ENCODE results near the gene SH3RF3.

SH3RF3 gene

DNA sequence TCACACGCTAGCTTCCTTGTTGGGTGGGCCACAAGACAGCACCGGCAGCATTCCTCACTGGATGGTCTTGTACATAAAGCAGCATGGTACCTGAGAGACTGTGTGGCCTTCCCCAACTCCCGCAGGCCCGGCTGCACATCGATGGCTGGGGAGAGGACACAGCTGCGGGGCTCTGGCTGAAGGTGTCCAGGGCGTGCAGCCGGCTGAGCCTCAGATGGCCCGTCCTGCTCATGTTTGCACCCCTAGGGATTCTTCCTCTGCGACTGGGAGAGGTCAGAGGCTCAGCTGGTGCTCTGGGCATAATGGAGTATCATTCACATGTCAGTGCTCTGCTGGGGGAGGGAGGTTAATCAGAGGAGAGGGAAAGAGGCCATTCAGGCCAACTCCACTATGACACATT, 276.9 kb downstream of the SH3RF3 start:
- no peak for DNase-seq (ENCODE audit: low read depth in 2 of 3, low spot score in 1 of 3)

DNA sequence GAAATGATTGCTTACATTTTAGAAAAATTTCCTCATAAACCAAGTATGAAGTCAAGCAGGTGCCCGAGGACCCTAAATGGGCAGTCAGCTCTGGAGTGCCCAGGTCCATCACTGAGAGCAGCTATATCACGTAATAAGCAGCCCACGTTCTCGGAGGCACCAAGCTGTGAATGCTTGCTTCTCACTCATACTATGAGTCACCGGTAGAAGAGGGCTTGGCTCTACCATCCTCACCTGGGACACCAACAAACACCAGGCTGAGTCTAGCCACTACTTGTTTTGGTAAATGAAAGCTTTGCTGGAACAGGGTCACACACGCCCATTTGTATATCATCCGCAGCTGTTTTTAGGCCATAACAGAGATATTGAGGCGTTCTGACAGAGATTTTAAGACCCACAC, 277.3 kb downstream of the SH3RF3 start:
- DNase-seq (ENCODE audit: low read depth in 2 of 3, low spot score in 1 of 3) = no peak

DNA sequence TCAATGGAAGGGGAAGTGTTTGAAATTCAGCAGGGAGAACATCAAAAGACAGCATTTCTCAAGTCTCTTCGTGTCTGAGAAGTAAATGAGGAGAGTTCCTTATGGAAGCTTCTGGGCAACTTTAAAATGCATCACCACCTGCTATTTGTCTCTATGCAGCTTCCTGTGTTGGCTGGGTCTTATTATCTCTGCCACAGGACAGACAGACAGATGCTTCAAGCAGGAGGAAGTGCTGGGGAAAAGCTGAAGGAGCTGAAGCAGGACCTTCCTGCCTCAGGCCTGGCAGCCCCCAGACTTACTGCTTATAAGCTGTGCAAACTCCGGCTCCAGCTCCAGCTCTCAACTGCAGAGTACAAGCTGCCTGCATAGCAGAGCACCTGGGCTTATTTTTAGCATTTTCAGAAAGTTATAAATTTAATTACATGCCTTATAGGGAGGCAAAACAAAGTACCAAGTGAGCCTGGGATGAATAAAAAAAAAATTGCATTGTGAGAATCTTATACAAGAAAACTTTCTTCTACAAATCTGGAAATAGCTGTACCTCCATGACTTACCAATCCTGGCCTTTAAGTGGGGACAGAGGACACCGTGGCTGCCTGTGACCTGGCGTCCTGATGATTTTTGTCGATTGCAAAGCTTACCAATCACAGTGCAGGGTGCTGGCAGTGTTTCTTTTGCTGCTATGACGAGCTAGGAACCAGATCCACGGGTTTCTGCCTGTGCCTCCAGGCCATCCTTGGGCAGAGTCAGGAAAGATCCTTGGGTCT, 278.5 kb downstream of the SH3RF3 start:
- DNase-seq (ENCODE audit: low read depth in 2 of 3, low spot score in 1 of 3) = no peak

DNA sequence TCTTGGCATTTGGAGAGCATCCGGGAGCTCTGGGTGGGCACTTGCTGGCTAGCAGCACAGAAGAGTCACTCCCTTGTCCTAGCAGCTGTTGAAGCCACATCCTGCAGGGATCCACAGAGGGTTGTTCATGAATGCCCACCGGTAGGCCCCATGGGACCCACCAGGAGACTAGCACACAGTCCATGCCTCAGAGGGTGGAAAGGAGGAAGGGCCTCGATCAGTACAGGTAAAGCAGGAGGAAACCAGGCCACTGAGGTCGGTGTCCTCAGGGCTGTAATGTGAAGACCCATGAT, 279.0 kb downstream of the SH3RF3 start:
- DNase-seq (ENCODE audit: low read depth in 2 of 3, low spot score in 1 of 3) = no peak

DNA sequence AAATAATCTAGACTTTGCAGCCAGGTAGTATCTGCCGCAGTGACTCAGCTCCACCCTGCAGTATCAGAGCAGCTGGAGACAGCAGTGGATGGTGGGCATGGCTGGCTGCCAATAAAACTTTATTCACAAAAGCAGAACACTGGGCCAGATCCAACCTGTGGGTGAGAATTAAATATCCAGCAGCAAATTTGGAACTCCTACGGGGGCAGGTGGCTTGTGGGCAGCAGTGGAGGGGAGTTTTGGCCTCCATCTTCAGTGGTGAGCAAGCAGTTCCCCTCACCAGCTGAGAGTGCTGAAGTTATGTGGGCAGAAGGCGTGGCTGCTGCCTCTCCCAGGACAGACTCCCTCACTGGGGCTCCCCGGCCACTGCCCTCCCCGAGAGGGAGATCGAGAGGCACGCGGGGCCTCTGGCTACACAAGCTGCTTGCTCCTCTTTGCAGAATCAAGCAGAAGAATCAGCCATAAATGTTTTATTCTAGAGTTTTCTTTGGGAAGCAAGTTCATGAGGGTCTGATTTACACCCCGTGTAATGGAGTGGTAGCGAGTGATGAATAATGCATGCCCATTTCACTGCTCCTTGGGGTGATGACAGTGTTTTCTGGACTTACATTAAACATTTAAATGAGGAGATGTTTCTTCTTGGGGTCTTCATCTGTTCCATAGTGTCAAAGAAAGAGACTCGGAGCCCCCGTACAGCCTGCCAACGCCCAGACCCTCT, 280.5 kb downstream of the SH3RF3 start:
- DNase-seq (ENCODE audit: low read depth in 2 of 3, low spot score in 1 of 3) = no peak

DNA sequence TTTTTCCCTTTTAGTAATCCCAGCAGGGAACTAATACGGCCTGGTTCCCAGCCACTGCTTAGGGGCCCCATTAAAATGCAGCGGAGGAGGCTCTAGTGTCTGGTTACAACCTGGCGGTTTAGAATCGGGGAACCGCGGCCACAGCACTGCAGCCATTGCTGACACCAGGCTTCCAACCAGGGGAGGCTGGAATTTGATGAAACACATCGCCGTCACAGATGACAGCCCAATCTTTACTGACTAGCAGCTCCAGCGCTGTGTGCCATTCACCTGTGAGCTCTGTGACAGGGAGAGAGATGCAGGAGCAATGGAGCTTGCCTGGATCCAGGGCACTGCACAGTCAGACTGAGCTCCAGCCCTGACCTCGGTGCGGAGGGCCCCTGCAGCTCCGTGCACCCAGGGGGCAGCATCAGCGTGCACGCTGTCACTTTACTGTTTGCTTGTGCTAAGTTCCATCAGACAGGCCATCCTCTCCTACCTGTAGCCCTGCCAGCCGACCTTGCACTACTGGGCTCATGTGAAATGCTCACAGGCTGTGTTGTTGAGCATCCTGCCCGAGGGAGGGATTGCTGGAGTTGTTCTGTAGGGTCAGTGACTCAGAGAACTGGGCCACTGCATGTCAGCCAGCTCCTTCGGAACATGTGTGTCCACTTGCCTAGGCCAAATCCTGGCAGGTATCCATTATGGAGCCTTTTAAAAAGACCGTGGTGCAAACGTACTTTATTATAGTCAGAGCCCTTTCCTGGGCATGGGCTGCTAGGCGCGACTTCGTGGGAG, 281.2 kb downstream of the SH3RF3 start:
- no peak for DNase-seq (ENCODE audit: low read depth in 2 of 3, low spot score in 1 of 3)

DNA sequence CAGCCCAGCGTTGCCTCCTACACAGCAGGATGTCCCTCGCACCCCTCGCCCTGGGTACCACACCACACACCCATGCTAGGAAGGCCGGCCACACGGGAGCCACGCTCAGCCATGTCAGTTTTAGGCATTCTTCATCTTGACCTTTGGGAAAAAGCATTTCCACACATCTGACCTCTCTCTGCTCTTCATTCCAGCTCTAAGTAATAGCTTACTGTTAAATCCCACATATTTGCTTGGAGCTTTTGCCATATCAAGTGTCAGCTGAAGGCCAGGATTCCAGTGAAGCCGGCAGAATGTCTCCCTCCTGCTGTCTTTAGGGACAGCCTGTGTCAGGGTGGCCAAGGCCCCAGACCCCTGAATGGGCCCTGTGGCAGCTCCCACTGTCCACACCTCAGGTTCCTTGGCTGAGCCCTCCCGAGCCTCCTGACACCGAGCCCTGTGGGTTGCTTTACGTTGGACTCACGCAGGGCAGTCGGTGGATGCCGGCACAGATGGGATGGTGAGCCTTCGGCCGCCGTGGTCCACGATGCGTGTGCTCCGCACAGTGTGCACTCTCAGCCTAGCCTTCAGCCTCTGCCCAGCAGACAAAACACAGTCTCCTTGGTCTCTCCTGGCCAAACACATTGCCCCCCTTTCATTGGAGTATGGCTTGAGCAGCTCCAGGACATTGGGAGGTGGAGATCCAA, 282.8 kb downstream of the SH3RF3 start:
- DNase-seq (ENCODE audit: low read depth in 2 of 3, low spot score in 1 of 3) = no peak

DNA sequence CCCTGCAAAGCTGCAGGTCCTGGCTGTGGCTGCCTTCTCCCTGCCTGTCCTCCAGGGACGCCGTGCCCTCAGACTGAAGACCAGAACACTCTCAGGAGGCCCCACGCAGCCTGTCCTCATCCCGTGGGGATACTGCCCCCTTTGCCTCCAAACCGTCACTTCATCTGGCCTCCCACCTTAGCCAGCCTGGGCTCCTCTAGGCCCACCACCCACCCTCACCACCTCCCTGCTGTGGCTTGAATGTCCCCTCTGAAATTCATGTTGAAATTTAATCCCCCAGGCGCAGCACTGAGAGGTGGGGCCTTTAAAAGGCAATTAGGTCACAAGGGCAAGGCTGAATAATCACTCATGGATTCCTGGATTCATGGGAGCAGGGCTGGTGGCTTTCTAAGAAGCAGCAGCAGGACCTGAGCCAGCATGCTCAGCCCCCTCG, 286.6 kb downstream of the SH3RF3 start:
- DNase-seq (ENCODE audit: low read depth in 2 of 3, low spot score in 1 of 3) = no peak

DNA sequence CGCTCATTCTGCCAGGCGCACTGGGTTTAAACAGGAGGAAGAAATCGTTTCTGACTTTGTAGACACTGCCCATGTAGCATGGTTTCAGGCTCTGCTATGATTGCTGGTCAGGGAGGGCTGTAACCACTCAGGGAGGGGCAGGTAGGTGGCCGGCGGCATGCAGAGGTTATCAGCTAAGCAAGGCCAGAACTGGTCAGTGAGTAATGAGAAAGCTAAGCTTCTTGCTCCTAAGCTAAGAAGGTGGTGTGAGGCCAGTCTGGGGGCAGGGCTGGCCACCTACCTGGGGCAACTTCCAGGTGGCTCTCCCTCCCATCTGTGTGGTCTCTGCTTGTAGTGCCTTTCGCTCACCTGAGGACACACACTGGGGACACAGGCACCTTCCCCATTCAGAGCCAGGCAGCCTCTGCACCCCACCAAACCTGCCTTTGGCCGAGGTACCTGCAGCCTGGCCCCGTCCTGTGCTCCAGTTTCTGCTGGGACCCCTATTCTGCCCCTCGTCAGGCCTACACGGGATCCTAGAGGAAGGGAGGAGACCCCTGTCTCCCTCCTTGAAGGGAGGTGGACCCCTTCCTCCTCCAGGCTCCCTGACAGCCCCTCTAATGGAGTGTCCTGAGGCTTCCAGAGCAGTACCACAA, 288.8 kb downstream of the SH3RF3 start:
- DNase-seq (ENCODE audit: low read depth in 2 of 3, low spot score in 1 of 3) = no peak

DNA sequence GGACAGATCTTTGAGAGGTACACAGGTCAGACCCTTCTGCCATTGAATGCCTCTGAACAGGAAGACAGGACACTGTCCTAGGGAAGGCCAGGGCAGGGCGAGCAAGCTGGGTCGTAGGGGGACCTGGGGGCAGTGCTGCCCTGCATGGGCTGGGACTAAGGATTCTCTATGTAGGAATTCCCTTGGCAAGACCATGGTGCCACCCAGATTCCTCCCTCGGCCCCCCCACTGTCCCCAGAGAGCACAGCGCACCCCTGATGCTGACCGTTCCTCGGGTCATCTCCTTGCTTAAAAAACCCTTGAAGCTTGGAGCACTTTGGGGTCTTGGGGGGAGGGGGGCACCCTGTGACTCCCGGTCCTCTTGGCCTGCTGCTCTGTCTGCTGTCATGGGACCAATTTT, 289.7 kb downstream of the SH3RF3 start:
- DNase-seq (ENCODE audit: low read depth in 2 of 3, low spot score in 1 of 3) = no peak

DNA sequence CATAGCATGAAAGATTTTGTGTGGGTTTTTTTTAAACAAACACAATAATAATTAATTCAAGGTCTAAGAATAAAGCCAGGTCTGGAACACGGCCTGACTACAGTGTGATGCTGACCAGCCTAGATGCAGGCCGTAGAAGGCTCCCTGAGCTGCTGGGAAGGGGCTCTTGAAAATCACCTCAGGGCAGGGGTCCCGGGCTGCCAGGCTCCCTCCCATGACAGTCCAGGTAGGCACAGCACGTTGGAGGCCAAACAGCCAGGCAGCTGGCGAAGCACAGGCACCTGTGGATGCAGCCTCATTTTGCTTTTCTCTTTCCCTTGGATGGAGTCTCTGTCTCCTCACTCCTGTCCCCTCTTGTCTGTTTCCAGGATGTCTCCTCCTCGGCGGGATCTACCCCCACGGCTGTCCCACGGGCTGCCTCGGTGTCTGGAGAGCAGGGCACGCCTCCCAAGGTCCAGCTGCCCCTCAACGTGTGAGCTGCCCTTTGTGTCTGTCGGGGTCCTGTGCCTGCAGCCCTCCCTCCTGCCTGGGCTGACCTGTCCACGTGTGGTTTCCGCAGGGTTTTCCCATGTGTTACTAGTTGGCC, 290.3 kb downstream of the SH3RF3 start:
- DNase-seq (ENCODE audit: low read depth in 2 of 3, low spot score in 1 of 3) = no peak

DNA sequence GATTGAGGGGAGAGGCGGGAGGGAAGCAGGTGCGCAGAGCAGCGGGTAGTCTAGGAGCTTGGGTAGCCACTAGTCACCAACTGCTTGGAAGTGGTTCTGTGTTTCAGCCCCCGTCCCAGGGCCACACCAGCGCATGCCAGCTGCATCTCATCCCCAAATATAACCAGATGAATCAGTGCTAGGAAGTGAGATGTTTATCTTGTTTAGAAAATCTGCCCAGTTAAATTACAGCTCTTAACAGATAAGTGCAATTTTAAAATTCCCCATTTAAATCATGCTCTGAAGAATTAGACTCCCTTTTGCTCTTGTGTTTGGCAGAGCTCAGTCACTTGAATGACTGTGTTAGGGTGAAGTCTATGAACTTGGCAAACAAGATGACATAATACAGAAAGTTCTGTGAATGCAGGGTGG, 291.0 kb downstream of the SH3RF3 start:
- no peak for DNase-seq (ENCODE audit: low read depth in 2 of 3, low spot score in 1 of 3)

DNA sequence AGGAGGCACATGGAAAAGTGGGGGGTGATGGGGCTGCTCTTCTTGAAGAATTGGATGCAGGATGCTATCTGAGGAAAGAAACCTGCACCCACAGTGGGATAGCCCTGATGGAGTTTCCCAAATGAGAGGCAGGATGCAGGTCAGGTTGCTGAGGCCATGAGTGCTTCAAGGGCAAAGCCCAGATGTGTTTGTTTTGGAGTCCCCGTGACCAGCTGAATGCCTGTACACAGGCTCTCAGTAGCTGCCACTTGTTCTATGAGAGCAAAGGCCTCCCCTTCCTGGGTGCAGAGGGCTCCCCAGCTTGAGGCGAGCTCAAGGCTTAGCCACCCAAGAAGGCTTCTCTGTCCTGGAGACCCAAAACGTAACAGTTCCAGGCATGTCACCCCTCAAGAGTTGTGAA, 292.1 kb downstream of the SH3RF3 start:
- DNase-seq (ENCODE audit: low read depth in 2 of 3, low spot score in 1 of 3) = no peak

DNA sequence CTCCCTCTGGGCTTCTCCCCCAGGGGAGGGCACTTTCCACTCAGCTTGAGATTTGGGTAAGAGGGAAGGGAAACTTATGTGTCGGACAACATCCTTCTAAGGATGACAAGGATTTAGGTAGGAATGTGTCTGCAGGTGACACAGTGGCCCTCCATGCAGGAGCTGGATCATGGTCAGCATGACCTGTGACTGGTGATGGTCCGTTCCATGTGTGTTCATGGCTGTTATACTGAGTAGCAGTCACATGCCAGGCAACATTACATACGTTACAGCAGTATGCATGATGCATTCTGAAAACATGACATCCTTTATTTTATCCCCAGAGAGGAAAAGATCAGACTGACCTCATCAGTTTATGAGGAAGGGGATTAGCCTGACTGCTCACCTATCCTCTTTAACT, 292.6 kb downstream of the SH3RF3 start:
- no peak for DNase-seq (ENCODE audit: low read depth in 2 of 3, low spot score in 1 of 3)

DNA sequence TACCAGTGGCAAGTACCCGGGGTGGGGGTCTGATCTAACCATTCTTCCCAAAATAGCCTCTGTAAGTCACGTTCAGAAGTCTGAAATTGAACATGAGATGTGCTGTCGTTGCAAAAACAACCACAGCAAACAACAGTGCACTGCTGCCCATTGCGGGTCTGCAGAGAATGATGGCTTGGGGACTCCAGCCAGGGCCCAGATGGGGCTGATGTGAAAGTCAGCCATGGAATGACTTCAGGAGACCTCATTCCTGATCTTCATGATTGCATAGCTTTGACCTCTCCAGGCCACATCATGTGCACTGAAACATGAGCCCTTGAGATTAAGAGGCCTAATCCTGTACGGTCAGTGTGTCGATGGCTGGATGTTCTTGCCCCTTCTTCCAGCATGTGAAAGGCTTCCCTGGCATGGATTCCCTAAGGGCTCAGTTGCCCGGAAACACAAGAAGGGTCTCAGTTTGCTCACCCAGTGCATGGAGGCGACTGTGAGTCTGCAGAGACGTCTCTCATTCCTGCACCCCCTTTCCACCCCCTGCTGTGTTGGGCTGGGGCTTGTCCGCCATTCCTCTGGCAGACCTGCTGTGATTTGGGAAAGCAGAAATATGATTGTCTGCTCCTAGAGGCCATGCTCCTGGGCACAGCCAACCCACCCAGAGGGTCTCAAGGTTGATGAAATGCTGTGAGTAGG, 293.2 kb downstream of the SH3RF3 start:
- no peak for DNase-seq (ENCODE audit: low read depth in 2 of 3, low spot score in 1 of 3)

DNA sequence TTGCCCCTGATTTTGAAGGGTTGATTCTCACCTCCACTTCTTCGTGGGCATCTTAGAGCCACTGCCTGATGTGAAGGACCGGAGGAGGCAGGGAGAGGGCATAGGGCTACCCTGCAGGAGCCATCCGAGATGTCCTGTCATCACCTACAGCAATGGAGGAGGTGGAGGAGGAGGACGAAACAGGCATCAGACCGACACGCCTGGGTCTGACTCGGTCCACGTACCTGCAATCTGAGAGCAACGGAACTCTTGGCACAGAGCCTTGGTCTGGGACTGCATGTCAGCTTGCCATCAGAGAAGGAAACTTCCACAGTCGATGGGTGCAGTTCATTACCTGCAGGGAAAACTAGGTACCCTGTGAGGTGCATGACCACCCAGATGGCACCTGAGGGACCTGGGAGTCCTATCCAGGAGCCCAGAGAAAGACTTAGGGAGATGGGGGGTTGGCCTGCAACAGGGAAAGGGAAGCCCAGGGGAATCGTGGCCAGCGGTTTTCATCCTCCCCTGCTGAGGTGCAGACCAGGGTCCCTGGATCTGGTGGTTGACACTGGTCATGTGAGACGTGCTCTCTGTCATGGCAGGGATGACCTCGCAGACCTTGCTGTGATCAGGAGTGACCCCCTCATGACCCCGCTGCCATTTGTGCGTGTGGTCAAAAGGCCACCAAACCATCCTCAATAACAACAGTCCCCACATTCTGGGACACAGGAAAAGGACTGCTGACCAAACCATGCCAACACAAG, 293.9 kb downstream of the SH3RF3 start:
- no peak for DNase-seq (ENCODE audit: low read depth in 2 of 3, low spot score in 1 of 3)

DNA sequence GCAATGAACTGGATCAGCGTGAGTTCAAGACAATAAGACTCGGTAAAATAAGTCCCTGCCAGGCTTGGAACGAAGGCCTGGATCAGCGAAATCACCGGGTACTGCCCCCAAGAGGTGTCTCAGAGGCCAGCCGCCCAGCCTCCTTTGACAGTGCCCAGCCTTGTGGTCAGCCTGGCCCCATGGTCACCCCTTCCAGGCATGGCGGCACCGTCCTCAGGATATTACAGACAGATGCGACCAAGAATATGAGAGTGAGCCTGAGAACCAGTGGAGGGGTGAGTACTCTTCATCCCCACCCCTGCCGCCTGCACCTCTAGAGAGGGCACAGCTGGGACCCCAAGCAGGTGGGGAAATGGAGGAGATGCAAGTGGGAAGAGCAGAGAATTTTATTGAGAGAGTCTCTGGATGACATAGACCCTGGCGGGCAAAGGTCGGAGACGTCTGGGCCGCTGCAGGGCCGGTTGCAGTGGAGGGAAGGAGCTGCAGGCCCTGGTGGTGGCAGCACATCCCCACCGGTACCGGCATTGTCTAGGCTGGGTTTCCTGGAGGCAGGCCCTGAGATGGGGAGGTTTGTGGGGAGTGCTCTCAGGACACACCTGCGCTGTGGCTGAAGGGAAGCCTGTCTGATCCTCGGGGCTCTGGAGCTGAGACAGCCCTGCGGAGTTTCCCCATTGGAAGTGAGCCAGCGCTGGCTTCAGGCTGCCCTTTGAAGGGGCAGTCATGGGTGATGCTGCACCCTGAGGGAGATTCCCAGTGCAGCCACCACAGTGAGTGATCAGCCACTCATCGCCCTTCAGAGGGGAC, 294.8 kb downstream of the SH3RF3 start:
- DNase-seq (ENCODE audit: low read depth in 2 of 3, low spot score in 1 of 3) = no peak

DNA sequence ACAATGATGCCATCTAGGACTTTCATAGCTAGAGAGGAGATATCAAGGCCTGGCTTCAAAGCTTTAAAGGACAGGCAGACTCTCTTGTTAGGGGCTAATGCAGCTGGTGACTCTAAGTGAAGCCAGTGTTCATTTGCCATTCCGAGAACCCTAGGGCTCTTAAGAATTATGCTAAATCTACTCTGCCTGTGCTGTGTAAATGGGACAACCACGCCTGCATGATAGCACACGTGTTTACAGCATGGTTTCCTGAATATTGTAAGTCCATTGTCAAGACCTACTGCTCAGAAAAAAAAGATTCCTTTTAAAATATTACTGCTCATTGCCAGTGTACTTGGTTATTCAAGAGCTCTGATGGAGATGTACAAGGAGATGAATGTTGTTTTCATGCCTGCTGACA, 296.4 kb downstream of the SH3RF3 start:
- DNase-seq (ENCODE audit: low read depth in 2 of 3, low spot score in 1 of 3) = no peak

DNA sequence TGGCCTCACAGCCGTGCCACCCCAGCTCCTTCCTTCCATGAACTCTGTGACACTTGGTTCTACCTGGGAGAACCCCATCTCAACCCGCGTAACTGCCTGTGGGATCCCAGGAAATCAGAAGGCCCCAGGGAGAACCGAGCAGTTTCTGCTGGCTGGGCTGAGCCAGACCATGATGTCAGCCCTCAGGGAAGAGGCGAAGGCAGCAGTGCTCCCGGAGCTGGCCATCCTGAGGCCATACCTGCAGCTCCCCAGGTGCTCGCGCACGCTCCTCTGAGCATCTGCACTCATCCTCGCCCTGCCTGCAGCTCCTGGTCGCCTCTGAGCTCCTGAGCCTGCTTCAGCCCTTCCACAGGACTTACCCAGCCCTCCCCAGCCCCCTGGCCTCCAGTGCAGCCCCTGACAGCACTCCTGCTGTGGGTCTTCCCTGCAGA, 298.7 kb downstream of the SH3RF3 start:
- no peak for DNase-seq (ENCODE audit: low read depth in 2 of 3, low spot score in 1 of 3)
